ENCODE results near the gene TET2.

DNA sequence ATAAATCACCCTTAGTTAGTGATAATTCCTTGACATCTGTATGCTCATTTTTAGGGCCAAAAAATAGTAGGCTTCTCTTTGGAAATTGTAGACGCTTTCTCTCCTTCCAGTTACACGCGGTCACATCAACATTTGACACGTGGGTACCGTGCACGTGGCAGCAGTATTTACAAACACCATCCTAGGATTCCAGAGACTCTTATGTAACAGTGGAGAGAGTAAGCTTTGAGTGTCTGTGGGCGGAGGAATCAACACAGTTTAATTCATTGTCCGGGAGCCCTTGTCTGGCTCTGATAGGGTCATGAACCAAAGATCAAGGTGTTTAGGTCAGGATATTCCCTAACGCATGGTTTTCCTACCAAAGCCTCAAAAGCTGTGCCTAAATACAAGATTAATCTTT is 12.2 kb downstream of the TET2 start:
- TF ChIP-seq POLR2A (IDR thresholded peaks at IDR 0.05; ENCODE audit: low read depth, low read length): no peak
- no peak for TF ChIP-seq TAF1 (IDR thresholded peaks at IDR 0.05; ENCODE audit: low read depth, low read length)
- no peak for TF ChIP-seq POLR2AphosphoS5 (IDR thresholded peaks at IDR 0.05; ENCODE audit: low read depth, low read length)
- no peak for TF ChIP-seq SPI1 (IDR thresholded peaks at IDR 0.05; ENCODE audit: low read depth, low read length)
- no peak for TF ChIP-seq PAX5 (IDR thresholded peaks at IDR 0.05; ENCODE audit: insufficient read depth, low read length, severe bottlenecking)
- no peak for TF ChIP-seq POU2F2 (IDR thresholded peaks at IDR 0.05; ENCODE audit: low read depth, low read length)

Measured in GM12891 (cell line).